GM21447 (cell line): ENCODE data around the gene FBXO48.
"Not testable (repeated sequence)": the region's sequence is repeated elsewhere in the genome, so short reads cannot be mapped to it uniquely, and the experiment has no call there.

Experiments
- ATAC-seq: cut with Tn5 transposase; IDR thresholded peaks from one replicate; pipeline ENCODE4 v1.9.1; 2021; ENCODE audit not compliant: unreplicated experiment

The FBXO48 gene

GRCh38 chr2:68467077-68467960 is at the start of gene FBXO48, which contains the start of gene APLF:
TSS of gene FBXO48 (minus strand) at chr2:68467294. CDS start at chr2:68465145, 2,149 bp downstream.
TSS of gene APLF (plus strand) at chr2:68467585. CDS start at chr2:68467732, 147 bp downstream.
- peak; percentile 95 for ATAC-seq

DNA sequence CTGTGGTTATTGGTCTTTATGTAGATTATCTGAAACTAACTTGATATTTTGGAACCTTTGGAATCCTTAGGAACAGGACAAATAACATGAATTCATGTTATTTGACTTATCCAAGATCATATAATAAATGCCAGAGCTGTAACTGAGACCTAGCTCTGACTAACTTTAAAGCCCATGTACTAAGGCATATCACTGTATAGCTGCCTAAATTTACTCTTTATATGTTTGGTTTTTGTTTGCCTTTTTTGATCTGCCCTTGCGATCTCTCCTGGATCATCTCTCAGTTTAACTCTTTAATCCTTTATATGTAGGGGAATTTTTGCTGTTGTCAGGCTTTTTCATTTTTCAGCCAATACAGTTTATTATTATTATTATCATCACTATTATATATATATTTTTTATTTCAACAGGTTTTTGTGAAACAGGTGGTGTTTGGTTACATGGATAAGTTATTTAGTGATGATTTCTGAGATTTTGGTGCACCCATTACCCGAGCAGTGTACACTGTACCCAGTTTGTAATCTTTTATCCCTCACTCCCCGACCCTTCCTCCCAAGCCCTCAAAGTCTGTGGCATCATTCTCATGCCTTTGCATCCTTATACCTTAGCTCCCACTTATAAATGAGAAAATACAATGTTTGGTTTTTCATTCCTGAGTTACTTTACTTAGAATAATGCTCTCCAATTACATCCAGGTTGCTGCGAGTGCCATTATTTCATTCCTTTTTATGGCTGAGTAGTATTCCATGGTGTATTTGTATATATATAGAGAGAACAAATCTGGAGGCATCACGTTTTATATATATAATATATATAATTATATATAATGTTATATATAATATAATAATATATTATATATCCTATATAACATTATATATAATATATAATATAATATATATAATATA is 49.2 kb upstream of the FBXO48 start:
- no peak for ATAC-seq

DNA sequence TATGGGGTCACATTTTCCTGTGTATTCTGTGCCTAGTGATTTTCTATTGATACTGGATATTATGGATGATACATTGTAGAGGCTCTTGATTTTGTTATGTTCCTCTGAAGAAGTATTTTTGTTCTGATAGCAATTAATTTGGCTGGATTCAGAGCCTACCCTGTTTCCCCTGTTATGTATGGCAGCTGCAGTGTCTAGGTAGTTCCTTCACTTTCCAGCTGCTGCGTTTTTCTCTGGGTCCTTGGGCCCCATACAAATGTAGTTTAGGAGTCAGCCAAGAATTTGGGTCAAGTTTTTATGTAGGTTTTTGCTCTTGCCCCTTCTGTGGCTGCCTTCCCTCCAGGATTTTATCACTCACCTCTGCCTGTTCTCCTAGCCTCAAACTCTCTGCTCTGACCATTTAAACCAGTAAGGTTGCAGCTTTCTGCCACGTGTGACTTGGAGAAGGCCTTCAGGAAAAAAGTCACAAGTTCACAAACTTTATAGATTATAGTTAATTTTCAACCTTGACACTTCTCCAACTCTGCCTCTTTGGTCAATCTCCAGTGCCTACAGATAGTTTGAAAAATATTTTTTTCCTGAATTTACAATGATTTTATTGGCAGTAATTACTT is 47.3 kb upstream of the FBXO48 start:
- ATAC-seq, result no peak

DNA sequence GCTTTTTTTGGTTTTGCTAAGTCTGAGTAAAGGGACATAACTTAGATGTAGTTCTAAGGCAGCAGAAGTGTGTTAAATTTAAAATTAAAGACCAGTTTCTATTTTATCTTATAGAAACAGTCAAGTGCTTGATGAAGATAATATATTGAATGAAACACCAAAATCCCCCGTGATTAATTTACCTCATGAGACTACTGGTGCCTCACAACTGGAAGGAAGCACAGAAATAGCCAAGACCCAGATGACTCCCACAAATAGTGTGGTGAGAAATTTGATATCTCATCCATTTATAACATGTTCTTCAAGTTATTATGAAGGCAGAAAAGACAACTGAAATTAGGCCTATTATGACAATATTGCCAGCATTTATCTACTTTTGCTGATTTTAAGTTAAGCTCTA is 45.9 kb upstream of the FBXO48 start:
- ATAC-seq, result no peak

DNA sequence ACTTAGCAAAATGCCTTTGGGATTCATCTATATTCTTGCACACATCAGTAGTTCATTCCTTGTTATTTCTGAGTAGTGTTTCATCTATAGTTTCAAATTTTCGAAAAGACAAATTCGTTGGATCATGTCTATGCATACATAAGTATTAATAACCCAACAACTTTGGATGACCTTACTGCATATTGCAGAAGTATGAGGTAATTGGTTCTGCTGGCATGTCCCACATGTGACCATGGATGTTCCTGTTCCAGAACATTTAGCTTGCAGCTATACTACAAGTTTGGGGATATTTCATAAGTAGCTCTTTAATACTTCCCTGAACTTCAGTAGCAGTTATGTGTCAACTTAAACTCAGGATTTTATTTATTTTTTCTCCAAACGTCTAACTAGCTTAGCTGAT is 45.2 kb upstream of the FBXO48 start:
- no peak for ATAC-seq

DNA sequence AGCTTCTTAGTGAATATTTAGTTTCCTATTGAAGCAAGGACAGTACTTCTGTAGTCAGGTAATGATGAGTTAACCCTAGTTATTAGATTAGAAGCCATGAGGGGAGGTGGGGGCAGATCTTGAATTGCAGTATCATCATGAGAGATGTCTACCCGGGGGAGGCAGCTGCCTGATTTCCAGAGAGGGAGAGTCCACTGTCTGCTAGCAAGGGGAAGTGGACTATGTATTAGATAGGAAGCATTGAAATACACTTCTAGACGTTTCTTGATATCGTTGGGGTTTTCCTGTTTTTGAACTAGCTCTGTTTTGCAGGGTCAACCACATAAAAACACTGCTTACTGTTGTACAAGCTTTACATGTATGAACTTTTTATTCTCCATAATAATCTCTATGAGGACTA is 39.1 kb upstream of the FBXO48 start:
- ATAC-seq, result no peak

DNA sequence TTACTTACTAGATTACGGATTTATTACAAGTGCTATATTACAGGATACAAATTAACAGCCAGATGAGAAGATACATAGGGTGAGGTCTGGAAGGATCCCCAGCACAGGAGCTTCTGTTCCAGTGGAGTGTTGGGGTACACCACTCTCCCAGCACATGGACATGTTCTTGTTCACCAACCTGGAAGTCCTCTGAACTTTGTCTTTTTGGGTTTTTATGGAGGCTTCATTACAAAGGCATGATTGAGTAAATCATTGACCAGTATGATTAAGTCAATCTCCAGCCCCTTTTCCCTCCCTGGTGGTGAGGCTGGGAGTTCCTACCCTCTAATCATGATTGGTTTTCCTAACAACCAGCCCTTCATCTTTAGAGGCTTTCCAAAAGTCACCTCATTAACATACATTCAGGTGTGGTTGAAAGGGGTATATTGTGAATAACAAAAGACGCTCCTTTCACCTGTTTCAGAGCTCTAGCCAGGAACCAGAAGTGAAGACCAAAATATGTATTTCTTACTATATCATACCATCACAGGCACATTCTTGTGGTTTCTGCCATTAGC is 38.6 kb upstream of the FBXO48 start:
- no peak for ATAC-seq

DNA sequence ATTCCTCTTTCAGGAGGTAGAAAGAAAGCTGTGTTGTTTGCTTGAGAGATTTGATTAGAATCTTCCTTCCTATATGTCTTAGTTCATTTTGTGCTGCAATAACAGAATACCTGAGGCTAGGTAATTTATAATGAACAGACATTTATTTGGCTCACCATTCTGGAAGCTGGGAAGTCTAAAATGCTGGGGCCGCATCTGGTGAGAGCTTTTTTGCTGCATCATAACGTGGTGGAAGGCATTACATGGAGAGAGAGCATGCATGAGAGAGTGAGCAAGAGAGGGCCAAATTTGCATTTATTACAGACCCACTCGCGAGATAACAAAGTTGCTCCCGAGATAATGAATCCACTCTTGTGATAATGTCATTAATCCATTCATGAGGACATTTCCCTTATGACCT is 34.7 kb upstream of the FBXO48 start:
- no peak for ATAC-seq

GRCh38 chr2:68500649-68501048 is 33.6 kb upstream of the FBXO48 start:
- ATAC-seq, result no peak

GRCh38 chr2:68499133-68499532 is 32.0 kb upstream of the FBXO48 start:
- no peak for ATAC-seq

- no peak for ATAC-seq
Measured at GRCh38 chr2:68491582-68491981, 24.5 kb upstream of the FBXO48 start.

GRCh38 chr2:68489282-68489681 is 22.2 kb upstream of the FBXO48 start:
- no peak for ATAC-seq

DNA sequence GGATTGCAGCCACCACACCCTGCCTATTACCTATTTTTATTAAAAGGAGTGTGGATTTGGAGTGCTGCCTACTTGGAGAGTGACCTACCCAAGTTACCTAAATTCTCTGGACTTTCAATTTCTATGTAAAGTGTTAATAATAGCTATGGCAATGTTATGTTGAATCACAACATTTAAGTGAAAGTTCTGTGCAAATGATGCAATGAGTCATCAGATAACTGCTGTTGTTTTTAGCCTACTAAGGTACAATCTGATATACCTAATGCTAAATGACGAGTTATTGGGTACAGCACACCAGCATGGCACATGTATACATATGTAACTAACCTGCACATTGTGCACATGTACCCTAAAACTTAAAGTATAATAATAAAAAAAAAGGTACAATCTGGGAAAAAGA is 21.5 kb upstream of the FBXO48 start:
- not testable (repeated sequence) for ATAC-seq

DNA sequence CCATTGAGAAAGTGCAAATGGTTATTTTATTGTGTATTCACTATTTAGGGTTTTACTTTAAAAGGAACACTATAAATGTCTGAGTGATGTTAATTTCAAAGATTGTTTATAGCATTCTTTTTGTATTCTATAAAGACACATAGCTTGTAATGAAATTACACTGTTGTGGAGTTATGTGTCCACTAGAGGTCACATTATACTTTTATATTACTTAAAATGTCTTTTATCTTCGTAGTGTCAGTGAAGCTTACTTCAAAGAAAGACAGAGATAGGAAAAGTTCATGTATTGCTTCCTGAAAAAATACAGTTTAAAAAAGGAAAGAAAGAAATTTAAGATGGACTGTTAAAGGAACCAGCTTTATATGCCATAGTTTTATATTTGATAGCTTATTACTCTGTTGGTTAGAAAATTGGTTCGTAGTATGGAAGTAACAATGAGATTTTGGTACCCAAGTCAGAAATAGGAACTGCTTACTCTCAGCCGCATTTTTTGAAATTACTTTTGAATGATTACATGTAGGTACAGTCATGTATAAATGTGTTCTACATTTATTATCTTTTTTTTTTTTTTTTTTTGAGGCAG is 20.8 kb upstream of the FBXO48 start:
- ATAC-seq, result no peak

DNA sequence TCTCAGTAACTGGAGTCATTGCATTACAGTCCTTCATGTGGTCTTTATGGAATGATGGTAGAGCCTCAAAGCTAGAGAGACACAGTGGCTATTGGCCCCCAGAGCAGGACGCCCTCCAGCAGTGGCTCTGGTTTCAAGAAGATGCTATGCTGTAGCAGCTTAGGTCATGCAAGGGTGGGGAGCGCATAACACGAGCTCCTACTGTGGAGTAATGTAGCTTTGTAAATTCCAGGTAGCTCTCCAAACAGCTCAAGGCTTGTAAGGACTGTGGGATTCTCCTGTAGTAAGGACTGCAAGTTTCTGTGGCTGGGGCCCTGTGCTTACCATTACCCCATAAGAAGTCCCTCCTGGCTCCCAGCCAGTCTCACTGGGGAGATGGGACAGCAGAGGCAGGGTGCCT is 15.9 kb upstream of the FBXO48 start:
- ATAC-seq, result no peak

GRCh38 chr2:68482296-68482820 is 15.3 kb upstream of the FBXO48 start:
- ATAC-seq, result no peak

- no peak for ATAC-seq
Measured at GRCh38 chr2:68478688-68479087, 11.6 kb upstream of the FBXO48 start.

- no peak for ATAC-seq
Measured at GRCh38 chr2:68476454-68476853, 9.4 kb upstream of the FBXO48 start.

GRCh38 chr2:68475576-68475975 is 8.5 kb upstream of the FBXO48 start:
- no peak for ATAC-seq

DNA sequence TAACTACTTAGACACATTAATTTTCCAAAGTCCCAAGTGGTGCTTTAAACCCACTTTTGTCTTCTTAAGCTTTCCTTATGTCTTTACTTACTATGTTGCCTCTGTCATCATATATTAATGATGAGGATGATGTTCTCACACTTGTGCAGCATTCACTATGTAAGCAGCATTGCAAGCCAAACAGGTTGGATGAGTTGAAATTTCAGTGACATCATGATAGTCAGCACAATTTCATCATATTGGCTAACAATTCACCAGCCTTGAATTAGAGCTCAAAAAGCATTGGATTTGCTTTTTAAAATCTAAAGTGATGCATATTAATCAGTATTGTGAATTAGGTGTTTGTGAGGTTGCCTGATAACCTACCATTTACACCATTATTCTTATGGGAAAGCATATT is 8.0 kb upstream of the FBXO48 start:
- no peak for ATAC-seq
